GM23338 (cell line): ENCODE results near the gene TRAK1. TPM values are rescaled to one million over a fixed set of nuclear protein-coding genes. Genes with fewer than 3 reads are reported as not detected.

ENCODE experiments used
- EZH2 ChIP-seq: fragments of 200-600 bp; sonication (generic); IDR thresholded peaks from one replicate; pipeline ENCODE4 v1.8.0; 2017; ENCODE audit warnings: antibody characterized with exemption, mild to moderate bottlenecking, low read depth; ENCODE audit not compliant: unreplicated experiment
- NANOG ChIP-seq: IDR thresholded peaks from 2 replicates; pipeline ENCODE4 v1.6.1; 2016; ENCODE audit warnings: antibody characterized with exemption, borderline replicate concordance
- polyA plus RNA-seq: library from polyadenylated mRNA; unstranded; fragments of >200 nt; fragmentation: Nextera tagmentation; extraction: Ambion mirVana; gene quantifications from 2 replicates; pipeline ENCODE4 v1.2.1, GENCODE V29; 2016
- total RNA-seq: library from RNA; depleted of rRNA; stranded (reverse); fragments of >200 nt; shearing (Covaris generic); gene quantifications from 2 replicates; pipeline ENCODE4 v1.2.3, GENCODE V29; 2014
- TF ChIP-seq, protein P1 (sequence below): fragments of 250-450 bp; sonication (Bioruptor Pico); IDR thresholded peaks from 2 replicates; pipeline ENCODE4 v1.5.0; 2020; ENCODE audit warnings: mild to moderate bottlenecking, moderate library complexity
- TF ChIP-seq, protein P2 (sequence below): IDR thresholded peaks from one replicate; pipeline ENCODE4 v1.6.1; 2018; ENCODE audit warnings: antibody characterized with exemption; ENCODE audit not compliant: unreplicated experiment

The TRAK1 gene
- total and polyA plus RNA-seq, 2 experiments from 2014 or later: 13.4 to 47.4 TPM

DNA sequence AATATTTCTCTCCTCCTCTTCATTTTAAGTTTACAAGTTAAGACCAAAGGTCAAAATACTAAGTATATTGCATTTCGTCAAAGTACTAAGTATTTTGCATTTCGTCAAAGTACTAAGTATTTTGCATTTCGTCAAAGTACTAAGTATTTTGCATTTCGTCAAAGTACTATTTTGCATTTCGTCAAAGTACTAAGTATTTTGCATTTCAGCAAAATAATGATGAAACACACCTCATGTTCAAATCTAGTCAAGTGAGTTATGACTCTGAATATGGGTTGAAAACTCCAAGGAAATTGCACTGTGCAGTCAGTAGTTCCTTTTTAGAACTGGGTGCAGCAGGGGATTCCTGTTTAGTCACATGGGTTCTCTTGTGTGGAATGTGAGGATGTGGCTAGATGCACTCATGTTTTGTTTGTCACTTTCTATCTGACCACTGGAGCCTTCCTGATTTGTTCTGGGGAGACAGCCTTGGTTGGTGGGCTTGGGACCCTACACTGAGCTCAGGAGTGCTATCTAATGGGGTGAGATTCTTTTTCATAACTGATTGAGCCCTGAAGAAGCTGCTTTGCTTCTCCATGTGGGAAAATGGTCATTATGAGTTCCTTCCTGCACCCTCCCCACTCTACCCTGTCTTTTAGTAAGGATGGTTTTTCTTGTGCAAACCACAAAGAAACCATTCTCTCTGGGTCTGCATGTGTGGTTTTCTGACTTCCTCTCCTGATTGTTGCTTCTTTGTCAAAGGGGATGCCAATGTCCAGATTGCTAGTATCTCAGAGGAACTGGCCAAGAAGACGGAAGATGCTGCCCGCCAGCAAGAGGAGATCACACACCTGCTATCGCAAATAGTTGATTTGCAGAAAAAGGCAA lies 101.4 kb downstream of the TRAK1 start (continued):
- TF ChIP-seq, protein P1, sequence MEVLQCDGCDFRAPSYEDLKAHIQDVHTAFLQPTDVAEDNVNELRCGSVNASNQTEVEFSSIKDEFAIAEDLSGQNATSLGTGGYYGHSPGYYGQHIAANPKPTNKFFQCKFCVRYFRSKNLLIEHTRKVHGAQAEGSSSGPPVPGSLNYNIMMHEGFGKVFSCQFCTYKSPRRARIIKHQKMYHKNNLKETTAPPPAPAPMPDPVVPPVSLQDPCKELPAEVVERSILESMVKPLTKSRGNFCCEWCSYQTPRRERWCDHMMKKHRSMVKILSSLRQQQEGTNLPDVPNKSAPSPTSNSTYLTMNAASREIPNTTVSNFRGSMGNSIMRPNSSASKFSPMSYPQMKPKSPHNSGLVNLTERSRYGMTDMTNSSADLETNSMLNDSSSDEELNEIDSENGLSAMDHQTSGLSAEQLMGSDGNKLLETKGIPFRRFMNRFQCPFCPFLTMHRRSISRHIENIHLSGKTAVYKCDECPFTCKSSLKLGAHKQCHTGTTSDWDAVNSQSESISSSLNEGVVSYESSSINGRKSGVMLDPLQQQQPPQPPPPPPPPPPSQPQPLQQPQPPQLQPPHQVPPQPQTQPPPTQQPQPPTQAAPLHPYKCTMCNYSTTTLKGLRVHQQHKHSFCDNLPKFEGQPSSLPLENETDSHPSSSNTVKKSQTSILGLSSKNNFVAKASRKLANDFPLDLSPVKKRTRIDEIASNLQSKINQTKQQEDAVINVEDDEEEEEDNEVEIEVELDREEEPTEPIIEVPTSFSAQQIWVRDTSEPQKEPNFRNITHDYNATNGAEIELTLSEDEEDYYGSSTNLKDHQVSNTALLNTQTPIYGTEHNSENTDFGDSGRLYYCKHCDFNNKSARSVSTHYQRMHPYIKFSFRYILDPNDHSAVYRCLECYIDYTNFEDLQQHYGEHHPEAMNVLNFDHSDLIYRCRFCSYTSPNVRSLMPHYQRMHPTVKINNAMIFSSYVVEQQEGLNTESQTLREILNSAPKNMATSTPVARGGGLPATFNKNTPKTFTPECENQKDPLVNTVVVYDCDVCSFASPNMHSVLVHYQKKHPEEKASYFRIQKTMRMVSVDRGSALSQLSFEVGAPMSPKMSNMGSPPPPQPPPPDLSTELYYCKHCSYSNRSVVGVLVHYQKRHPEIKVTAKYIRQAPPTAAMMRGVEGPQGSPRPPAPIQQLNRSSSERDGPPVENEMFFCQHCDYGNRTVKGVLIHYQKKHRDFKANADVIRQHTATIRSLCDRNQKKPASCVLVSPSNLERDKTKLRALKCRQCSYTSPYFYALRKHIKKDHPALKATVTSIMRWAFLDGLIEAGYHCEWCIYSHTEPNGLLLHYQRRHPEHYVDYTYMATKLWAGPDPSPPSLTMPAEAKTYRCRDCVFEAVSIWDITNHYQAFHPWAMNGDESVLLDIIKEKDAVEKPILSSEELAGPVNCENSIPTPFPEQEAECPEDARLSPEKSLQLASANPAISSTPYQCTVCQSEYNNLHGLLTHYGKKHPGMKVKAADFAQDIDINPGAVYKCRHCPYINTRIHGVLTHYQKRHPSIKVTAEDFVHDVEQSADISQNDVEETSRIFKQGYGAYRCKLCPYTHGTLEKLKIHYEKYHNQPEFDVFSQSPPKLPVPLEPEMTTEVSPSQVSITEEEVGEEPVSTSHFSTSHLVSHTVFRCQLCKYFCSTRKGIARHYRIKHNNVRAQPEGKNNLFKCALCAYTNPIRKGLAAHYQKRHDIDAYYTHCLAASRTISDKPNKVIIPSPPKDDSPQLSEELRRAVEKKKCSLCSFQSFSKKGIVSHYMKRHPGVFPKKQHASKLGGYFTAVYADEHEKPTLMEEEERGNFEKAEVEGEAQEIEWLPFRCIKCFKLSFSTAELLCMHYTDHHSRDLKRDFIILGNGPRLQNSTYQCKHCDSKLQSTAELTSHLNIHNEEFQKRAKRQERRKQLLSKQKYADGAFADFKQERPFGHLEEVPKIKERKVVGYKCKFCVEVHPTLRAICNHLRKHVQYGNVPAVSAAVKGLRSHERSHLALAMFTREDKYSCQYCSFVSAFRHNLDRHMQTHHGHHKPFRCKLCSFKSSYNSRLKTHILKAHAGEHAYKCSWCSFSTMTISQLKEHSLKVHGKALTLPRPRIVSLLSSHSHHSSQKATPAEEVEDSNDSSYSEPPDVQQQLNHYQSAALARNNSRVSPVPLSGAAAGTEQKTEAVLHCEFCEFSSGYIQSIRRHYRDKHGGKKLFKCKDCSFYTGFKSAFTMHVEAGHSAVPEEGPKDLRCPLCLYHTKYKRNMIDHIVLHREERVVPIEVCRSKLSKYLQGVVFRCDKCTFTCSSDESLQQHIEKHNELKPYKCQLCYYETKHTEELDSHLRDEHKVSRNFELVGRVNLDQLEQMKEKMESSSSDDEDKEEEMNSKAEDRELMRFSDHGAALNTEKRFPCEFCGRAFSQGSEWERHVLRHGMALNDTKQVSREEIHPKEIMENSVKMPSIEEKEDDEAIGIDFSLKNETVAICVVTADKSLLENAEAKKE (CRISPR knock-in tag): no peak
- TF ChIP-seq, protein P2, sequence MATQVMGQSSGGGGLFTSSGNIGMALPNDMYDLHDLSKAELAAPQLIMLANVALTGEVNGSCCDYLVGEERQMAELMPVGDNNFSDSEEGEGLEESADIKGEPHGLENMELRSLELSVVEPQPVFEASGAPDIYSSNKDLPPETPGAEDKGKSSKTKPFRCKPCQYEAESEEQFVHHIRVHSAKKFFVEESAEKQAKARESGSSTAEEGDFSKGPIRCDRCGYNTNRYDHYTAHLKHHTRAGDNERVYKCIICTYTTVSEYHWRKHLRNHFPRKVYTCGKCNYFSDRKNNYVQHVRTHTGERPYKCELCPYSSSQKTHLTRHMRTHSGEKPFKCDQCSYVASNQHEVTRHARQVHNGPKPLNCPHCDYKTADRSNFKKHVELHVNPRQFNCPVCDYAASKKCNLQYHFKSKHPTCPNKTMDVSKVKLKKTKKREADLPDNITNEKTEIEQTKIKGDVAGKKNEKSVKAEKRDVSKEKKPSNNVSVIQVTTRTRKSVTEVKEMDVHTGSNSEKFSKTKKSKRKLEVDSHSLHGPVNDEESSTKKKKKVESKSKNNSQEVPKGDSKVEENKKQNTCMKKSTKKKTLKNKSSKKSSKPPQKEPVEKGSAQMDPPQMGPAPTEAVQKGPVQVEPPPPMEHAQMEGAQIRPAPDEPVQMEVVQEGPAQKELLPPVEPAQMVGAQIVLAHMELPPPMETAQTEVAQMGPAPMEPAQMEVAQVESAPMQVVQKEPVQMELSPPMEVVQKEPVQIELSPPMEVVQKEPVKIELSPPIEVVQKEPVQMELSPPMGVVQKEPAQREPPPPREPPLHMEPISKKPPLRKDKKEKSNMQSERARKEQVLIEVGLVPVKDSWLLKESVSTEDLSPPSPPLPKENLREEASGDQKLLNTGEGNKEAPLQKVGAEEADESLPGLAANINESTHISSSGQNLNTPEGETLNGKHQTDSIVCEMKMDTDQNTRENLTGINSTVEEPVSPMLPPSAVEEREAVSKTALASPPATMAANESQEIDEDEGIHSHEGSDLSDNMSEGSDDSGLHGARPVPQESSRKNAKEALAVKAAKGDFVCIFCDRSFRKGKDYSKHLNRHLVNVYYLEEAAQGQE: no peak
- no peak for TF ChIP-seq EZH2
- TF ChIP-seq NANOG: no peak
